ENCODE data around the gene GRB2. TPM values are rescaled to one million over a fixed set of nuclear protein-coding genes. Genes with fewer than 3 reads are reported as not detected.
A peak's percentile ranks its signal among the peaks of the same experiment; 100 is the strongest.
"Not testable (repeated sequence)": the region's sequence is repeated elsewhere in the genome, so short reads cannot be mapped to it uniquely, and the experiment has no call there.

Gene GRB2
- total and polyA plus RNA-seq, 7 experiments from 2014 or later: 112 to 167 (median 145) TPM

- peaks cover 0 to 7% (median 2%) of the 10 kb centered on the region in 5 donors for H3K36me3 Mint-ChIP-seq
- Histone ChIP-seq H3K27ac (ENCODE audit: low read depth, low read length) (no peak overlapping the region), H3K36me3 (ENCODE audit: control insufficient read depth in 2 of 3, insufficient read depth in 3 of 3, low read length in 3 of 3) (no peaks in the 10 kb centered on the region), H3K27me3 (ENCODE audit: control insufficient read depth in 2 of 2, insufficient read depth in 2 of 2, low read length in 2 of 2) (no peaks in the 10 kb centered on the region), H3K9me3 (ENCODE audit: control insufficient read depth in 2 of 3, low read length in 3 of 3) (no peaks in the 10 kb centered on the region), H3K4me1 (ENCODE audit: control insufficient read depth in 2 of 2, insufficient read depth in 2 of 2, low read length in 2 of 2) (peaks cover 42 to 57% of the 10 kb centered on the region in 2 donors), H3K4me3 (ENCODE audit: low read length) (no peak overlapping the region)
- peaks cover 59 to 95% (median 78%) of the 10 kb centered on the region in 7 donors for H3K4me1 Mint-ChIP-seq
- peak overlapping the region in 8 of 9 donors; percentile 50 to 93 (median 80) for H3K27ac Mint-ChIP-seq
- no peak for DNase-seq
- ChIA-PET CTCF (interaction anchor here (0.8 to 2.6 kb wide), 4 partner anchors 12 to 88 kb away, joined by 3 to 10 read pairs (median 3); partner anchors contain the start of genes GGA3 and MRPS7), POLR2A (interaction anchor here (0.6 to 2.2 kb wide), 5 partner anchors 8 to 103 kb away, joined by 3 to 9 read pairs (median 5); no protein-coding TSS in a partner anchor)
- no peaks in the 10 kb centered on the region for H3K9me3 Mint-ChIP-seq
- intact Hi-C loops (cut with micrococcal nuclease): no loop called here
- ATAC-seq: no peak
- H3K4me3 Mint-ChIP-seq: peak overlapping the region in 5 of 10 donors; percentile 12 to 42 (median 29)
- no peaks in the 10 kb centered on the region for H3K27me3 Mint-ChIP-seq
Observed at GRCh38 chr17:75349589-75349988, 55.9 kb downstream of the GRB2 start.

DNA sequence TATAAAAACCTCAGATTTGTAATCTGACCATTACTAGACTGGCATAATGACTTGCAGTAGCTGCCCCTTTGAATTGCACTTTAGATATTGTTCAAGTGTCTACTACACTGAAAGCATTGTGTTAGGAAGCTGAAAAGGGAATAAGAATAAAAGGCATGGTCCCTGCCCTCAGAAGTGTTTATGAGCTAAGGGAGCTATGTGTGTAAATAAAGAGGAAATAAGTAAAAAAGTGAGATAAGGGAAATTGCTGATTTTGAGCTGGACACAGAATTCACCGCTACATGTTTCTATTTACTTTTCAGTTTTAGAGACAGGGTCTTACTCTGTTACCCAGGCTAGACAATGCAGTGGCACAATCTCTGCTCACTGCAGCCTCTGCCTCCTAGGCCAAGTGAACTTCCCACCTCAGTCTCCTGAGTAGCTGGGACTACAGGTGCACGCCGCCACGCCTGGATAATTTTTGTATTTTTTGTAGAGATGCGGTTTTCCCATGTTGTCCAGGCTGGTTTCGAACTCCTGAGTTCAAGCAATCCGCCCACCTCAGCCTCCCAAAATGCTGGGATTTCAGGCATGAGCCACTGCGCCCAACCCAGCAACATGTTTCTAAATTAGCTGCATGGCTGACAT is 57.0 kb downstream of the GRB2 start:
- Mint-ChIP-seq H3K9me3 (no peaks in the 10 kb centered on the region), H3K4me3 (peak overlapping the region in 9 of 10 donors; percentile 7 to 83 (median 75)), H3K27ac (peak overlapping the region in 8 of 9 donors; percentile 85 to 98 (median 93)), H3K27me3 (no peaks in the 10 kb centered on the region), H3K36me3 (peaks cover 0 to 6% (median 0%) of the 10 kb centered on the region in 5 donors), H3K4me1 (peaks cover 66 to 97% (median 87%) of the 10 kb centered on the region in 7 donors)
- H3K4me1 ChIP-seq (ENCODE audit: control insufficient read depth in 2 of 2, insufficient read depth in 2 of 2, low read length in 2 of 2): peaks cover 52 to 68% of the 10 kb centered on the region in 2 donors
- H3K27me3 ChIP-seq (ENCODE audit: control insufficient read depth in 2 of 2, insufficient read depth in 2 of 2, low read length in 2 of 2): no peaks in the 10 kb centered on the region
- ATAC-seq (no peak), DNase-seq (no peak)
- no peaks in the 10 kb centered on the region for H3K9me3 ChIP-seq (ENCODE audit: control insufficient read depth in 2 of 3, low read length in 3 of 3)
- POLR2A ChIA-PET: interaction anchor here (0.9 to 2.4 kb wide), 6 partner anchors 10 to 57 kb away, joined by 3 to 11 read pairs (median 4); partner anchors contain the start of gene GRB2
- CTCF ChIA-PET: interaction anchor here (0.7 to 2.6 kb wide), 6 partner anchors 11 to 87 kb away, joined by 3 to 10 read pairs (median 3); partner anchors contain the start of genes GGA3 and MRPS7
- H3K27ac ChIP-seq (ENCODE audit: low read depth, low read length): peak overlapping the region; percentile 65
- no peaks in the 10 kb centered on the region for H3K36me3 ChIP-seq (ENCODE audit: control insufficient read depth in 2 of 3, insufficient read depth in 3 of 3, low read length in 3 of 3)
- intact Hi-C loops (cut with micrococcal nuclease): no loop called here
- no peak overlapping the region for H3K4me3 ChIP-seq (ENCODE audit: low read length)

- POLR2A ChIA-PET: interaction anchor here (1.6 to 2.5 kb wide), 3 partner anchors 11 to 59 kb away, joined by 3 to 11 read pairs (median 9); partner anchors contain the start of gene GRB2
- no peaks in the 10 kb centered on the region for H3K27me3 Mint-ChIP-seq
- H3K27ac Mint-ChIP-seq: peak overlapping the region; percentile 47 to 98 (median 93)
- intact Hi-C loops (cut with micrococcal nuclease): loop anchor here (1.0 to 2.0 kb wide), 3 partner anchors 9 to 24 kb away; no protein-coding TSS in a partner anchor
- Histone ChIP-seq H3K4me1 (ENCODE audit: control insufficient read depth in 2 of 2, insufficient read depth in 2 of 2, low read length in 2 of 2) (peaks cover 58 to 76% of the 10 kb centered on the region in 2 donors), H3K9me3 (ENCODE audit: control insufficient read depth in 2 of 3, low read length in 3 of 3) (no peaks in the 10 kb centered on the region), H3K4me3 (ENCODE audit: low read length) (no peak overlapping the region), H3K27ac (ENCODE audit: low read depth, low read length) (peak overlapping the region; percentile 65), H3K36me3 (ENCODE audit: control insufficient read depth in 2 of 3, insufficient read depth in 3 of 3, low read length in 3 of 3) (no peaks in the 10 kb centered on the region), H3K27me3 (ENCODE audit: control insufficient read depth in 2 of 2, insufficient read depth in 2 of 2, low read length in 2 of 2) (no peaks in the 10 kb centered on the region)
- peaks cover 67 to 100% (median 94%) of the 10 kb centered on the region in 7 donors for H3K4me1 Mint-ChIP-seq
- ATAC-seq (no peak), DNase-seq (peak in 1 of 9 donors; percentile 43)
- peaks cover 0 to 2% (median 0%) of the 10 kb centered on the region in 5 donors for H3K36me3 Mint-ChIP-seq
- no peaks in the 10 kb centered on the region for H3K9me3 Mint-ChIP-seq
- CTCF ChIA-PET: interaction anchor here (1.0 to 2.8 kb wide), 3 partner anchors 10 to 233 kb away, joined by 3 to 11 read pairs (median 10); no protein-coding TSS in a partner anchor
- peak overlapping the region; percentile 59 to 91 (median 78) for H3K4me3 Mint-ChIP-seq
Observed at GRCh38 chr17:75346906-75347305, 58.6 kb downstream of the GRB2 start.

DNA sequence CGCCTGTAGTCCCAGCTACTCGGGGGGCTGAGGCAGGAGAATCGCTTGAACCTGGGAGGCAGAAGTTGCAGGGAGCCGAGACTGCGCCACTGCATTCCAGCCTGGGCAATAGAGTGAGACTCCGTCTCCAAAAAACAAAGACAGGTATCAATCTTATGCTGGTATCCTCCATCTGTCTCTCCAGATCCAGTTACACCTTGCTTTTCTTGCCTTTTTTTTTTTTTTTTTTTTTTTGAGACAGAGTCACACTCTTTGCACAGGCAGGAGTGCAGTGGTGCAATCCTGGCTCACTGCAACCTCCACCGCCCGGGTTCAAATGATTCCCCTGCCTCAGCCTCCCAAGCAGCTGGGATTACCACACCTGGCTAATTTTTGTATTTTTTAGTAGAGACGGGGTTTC is 59.1 kb downstream of the GRB2 start:
- intact Hi-C loops (cut with micrococcal nuclease): loop anchor here in 1 of 2 donors (1.0 to 2.0 kb wide), 3 partner anchors 8 to 23 kb away; no protein-coding TSS in a partner anchor
- peaks cover 58 to 80% of the 10 kb centered on the region in 2 donors for H3K4me1 ChIP-seq (ENCODE audit: control insufficient read depth in 2 of 2, insufficient read depth in 2 of 2, low read length in 2 of 2)
- not testable (repeated sequence) for H3K27me3 Mint-ChIP-seq; H3K36me3 Mint-ChIP-seq; H3K27me3 ChIP-seq (ENCODE audit: control insufficient read depth in 2 of 2, insufficient read depth in 2 of 2, low read length in 2 of 2); H3K4me3 ChIP-seq (ENCODE audit: low read length); H3K36me3 ChIP-seq (ENCODE audit: control insufficient read depth in 2 of 3, insufficient read depth in 3 of 3, low read length in 3 of 3); H3K9me3 Mint-ChIP-seq; H3K9me3 ChIP-seq (ENCODE audit: control insufficient read depth in 2 of 3, low read length in 3 of 3); ATAC-seq; DNase-seq
- ChIA-PET POLR2A (interaction anchor here (0.6 to 2.5 kb wide), 7 partner anchors 10 to 735 kb away, joined by 3 to 9 read pairs (median 4); partner anchors contain the start of gene GRB2), CTCF (interaction anchor here (0.5 to 2.8 kb wide), 7 partner anchors 10 to 232 kb away, joined by 3 to 11 read pairs (median 3); no protein-coding TSS in a partner anchor)
- H3K4me1 Mint-ChIP-seq: peaks cover 66 to 100% (median 94%) of the 10 kb centered on the region in 7 donors
- H3K4me3 Mint-ChIP-seq: peak overlapping the region; percentile 65 to 91 (median 80)
- H3K27ac ChIP-seq (ENCODE audit: low read depth, low read length): peak overlapping the region; percentile 65
- peak overlapping the region; percentile 47 to 98 (median 93) for H3K27ac Mint-ChIP-seq

DNA sequence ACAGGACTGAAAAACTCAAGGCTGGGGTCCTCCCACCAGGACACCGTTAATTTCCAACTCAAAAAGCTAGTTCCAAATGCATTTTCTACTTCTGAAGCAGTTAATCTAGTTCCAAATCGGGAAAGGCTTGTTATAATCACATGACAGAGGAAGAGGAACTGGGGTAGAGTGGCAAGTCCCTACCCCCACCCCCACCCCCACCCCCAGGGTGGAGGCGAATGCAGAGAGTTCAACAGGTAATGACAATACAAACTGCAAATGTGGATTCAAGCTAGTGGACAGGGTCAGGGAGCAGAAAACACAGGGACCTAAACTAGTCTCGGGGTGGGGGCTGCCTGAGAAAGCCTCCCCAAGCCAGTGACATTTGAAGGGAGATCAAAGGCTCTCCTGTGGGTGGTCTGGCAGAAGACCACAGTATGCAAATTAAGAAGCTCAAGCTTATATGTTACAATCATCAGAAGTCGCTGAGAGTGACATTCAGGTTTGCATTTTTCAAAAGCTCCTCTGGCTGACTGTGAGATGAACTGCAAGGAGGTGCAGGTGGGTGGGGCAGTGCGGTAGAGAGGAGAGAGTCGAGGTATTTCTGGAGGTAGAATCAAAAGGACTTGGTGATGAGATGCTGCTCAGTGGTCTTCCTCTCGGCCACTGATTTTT is 59.8 kb downstream of the GRB2 start:
- H3K9me3 ChIP-seq (ENCODE audit: control insufficient read depth in 2 of 3, low read length in 3 of 3): no peaks in the 10 kb centered on the region
- H3K4me3 ChIP-seq (ENCODE audit: low read length): peak overlapping the region; percentile 43
- peak in 8 of 9 donors; percentile 36 to 65 (median 53) for DNase-seq
- Mint-ChIP-seq H3K27ac (peak overlapping the region; percentile 76 to 98 (median 93)), H3K4me1 (peaks cover 60 to 100% (median 91%) of the 10 kb centered on the region in 7 donors), H3K36me3 (peaks cover 0 to 7% (median 0%) of the 10 kb centered on the region in 5 donors), H3K4me3 (peak overlapping the region; percentile 65 to 91 (median 81)), H3K27me3 (no peaks in the 10 kb centered on the region), H3K9me3 (no peaks in the 10 kb centered on the region)
- peak; percentile 82 for ATAC-seq
- ChIA-PET POLR2A (interaction anchor here (0.6 to 3.1 kb wide), 8 partner anchors 9 to 63 kb away, joined by 3 to 9 read pairs (median 4); partner anchors contain the start of gene GRB2), CTCF (interaction anchor here (0.5 to 2.8 kb wide), 7 partner anchors 9 to 71 kb away, joined by 3 to 11 read pairs (median 3); no protein-coding TSS in a partner anchor)
- peak overlapping the region; percentile 65 for H3K27ac ChIP-seq (ENCODE audit: low read depth, low read length)
- no peaks in the 10 kb centered on the region for H3K36me3 ChIP-seq (ENCODE audit: control insufficient read depth in 2 of 3, insufficient read depth in 3 of 3, low read length in 3 of 3)
- H3K4me1 ChIP-seq (ENCODE audit: control insufficient read depth in 2 of 2, insufficient read depth in 2 of 2, low read length in 2 of 2): peaks cover 61 to 85% of the 10 kb centered on the region in 2 donors
- intact Hi-C loops (cut with micrococcal nuclease): loop anchor here in 1 of 2 donors (1.0 to 2.0 kb wide), 4 partner anchors 7 to 59 kb away; no protein-coding TSS in a partner anchor
- H3K27me3 ChIP-seq (ENCODE audit: control insufficient read depth in 2 of 2, insufficient read depth in 2 of 2, low read length in 2 of 2): no peaks in the 10 kb centered on the region

- H3K36me3 Mint-ChIP-seq: peaks cover 0 to 12% (median 0%) of the 10 kb centered on the region in 5 donors
- POLR2A ChIA-PET: interaction anchor here (0.7 to 3.1 kb wide), 10 partner anchors 8 to 112 kb away, joined by 3 to 9 read pairs (median 4); partner anchors contain the start of genes GRB2 and TMEM94
- no peaks in the 10 kb centered on the region for H3K27me3 ChIP-seq (ENCODE audit: control insufficient read depth in 2 of 2, insufficient read depth in 2 of 2, low read length in 2 of 2)
- H3K4me1 Mint-ChIP-seq: peaks cover 60 to 100% (median 90%) of the 10 kb centered on the region in 7 donors
- no peaks in the 10 kb centered on the region for H3K9me3 Mint-ChIP-seq
- intact Hi-C loops (cut with micrococcal nuclease): loop anchor here in 1 of 2 donors (1.0 kb wide), 1 partner anchor 60 kb away; no protein-coding TSS in a partner anchor
- ATAC-seq (no peak), DNase-seq (peak in 1 of 9 donors; percentile 45)
- CTCF ChIA-PET: interaction anchor here (1.5 to 2.8 kb wide), 3 partner anchors 8 to 67 kb away, joined by 3 to 11 read pairs (median 8); no protein-coding TSS in a partner anchor
- no peaks in the 10 kb centered on the region for H3K27me3 Mint-ChIP-seq
- H3K36me3 ChIP-seq (ENCODE audit: control insufficient read depth in 2 of 3, insufficient read depth in 3 of 3, low read length in 3 of 3): no peaks in the 10 kb centered on the region
- H3K4me3 ChIP-seq (ENCODE audit: low read length): no peak overlapping the region
- H3K4me1 ChIP-seq (ENCODE audit: control insufficient read depth in 2 of 2, insufficient read depth in 2 of 2, low read length in 2 of 2): peaks cover 71 to 91% of the 10 kb centered on the region in 2 donors
- no peaks in the 10 kb centered on the region for H3K9me3 ChIP-seq (ENCODE audit: control insufficient read depth in 2 of 3, low read length in 3 of 3)
- peak overlapping the region; percentile 57 for H3K27ac ChIP-seq (ENCODE audit: low read depth, low read length)
- H3K27ac Mint-ChIP-seq: peak overlapping the region; percentile 76 to 97 (median 92)
- peak overlapping the region; percentile 44 to 91 (median 81) for H3K4me3 Mint-ChIP-seq
Observed at GRCh38 chr17:75344666-75345065, 60.8 kb downstream of the GRB2 start.

All from naive thymus-derived CD4-positive, alpha-beta T cell (primary cell).